GM19372 (cell line): Measurements from ENCODE around the gene WDFY4.

Experiments
- ATAC-seq: cut with Tn5 transposase; IDR thresholded peaks from one replicate; pipeline ENCODE4 v1.9.1; 2021; ENCODE audit warnings: mild to moderate bottlenecking, low read depth, moderate library complexity; ENCODE audit not compliant: unreplicated experiment

WDFY4 gene

GRCh38 chr10:48683868-48684267 is 805 bp upstream of the WDFY4 start:
- no peak for ATAC-seq

GRCh38 chr10:48684463-48684791 is 246 bp upstream of the WDFY4 start:
- ATAC-seq = no peak

GRCh38 chr10:48685731-48686130 is 1.1 kb downstream of the WDFY4 start:
- no peak for ATAC-seq

GRCh38 chr10:48690791-48691660 is 6.4 kb downstream of the WDFY4 start:
- ATAC-seq = no peak

- no peak for ATAC-seq
These were observed 7.3 kb downstream of the WDFY4 start for GRCh38 chr10:48691812-48692528.

- no peak for ATAC-seq
These were observed 8.1 kb downstream of the WDFY4 start for GRCh38 chr10:48692748-48693147.

- no peak for ATAC-seq
These were observed 8.5 kb downstream of the WDFY4 start for GRCh38 chr10:48693206-48693605.

- no peak for ATAC-seq
These were observed 9.8 kb downstream of the WDFY4 start for GRCh38 chr10:48694371-48695030.

- ATAC-seq = no peak
These were observed 11.2 kb downstream of the WDFY4 start for GRCh38 chr10:48695636-48696534.

GRCh38 chr10:48696535-48696873 is 11.8 kb downstream of the WDFY4 start:
- ATAC-seq = no peak

- no peak for ATAC-seq
These were observed 12.4 kb downstream of the WDFY4 start for GRCh38 chr10:48697091-48697490.

- ATAC-seq = no peak
These were observed 13.4 kb downstream of the WDFY4 start for GRCh38 chr10:48697821-48698764.

- ATAC-seq = peak; percentile 53
These were observed 14.4 kb downstream of the WDFY4 start for GRCh38 chr10:48699011-48699627.

- ATAC-seq = no peak
These were observed 15.4 kb downstream of the WDFY4 start for GRCh38 chr10:48700071-48700470.

- ATAC-seq = no peak
These were observed 15.8 kb downstream of the WDFY4 start for GRCh38 chr10:48700493-48700892.

- no peak for ATAC-seq
These were observed 16.6 kb downstream of the WDFY4 start for GRCh38 chr10:48701139-48701901.

- ATAC-seq = no peak
These were observed 17.3 kb downstream of the WDFY4 start for GRCh38 chr10:48701941-48702340.

- ATAC-seq = no peak
These were observed 19.0 kb downstream of the WDFY4 start for GRCh38 chr10:48703531-48704122.
